ENCODE measurements around the gene SYNCRIP.

DNA sequence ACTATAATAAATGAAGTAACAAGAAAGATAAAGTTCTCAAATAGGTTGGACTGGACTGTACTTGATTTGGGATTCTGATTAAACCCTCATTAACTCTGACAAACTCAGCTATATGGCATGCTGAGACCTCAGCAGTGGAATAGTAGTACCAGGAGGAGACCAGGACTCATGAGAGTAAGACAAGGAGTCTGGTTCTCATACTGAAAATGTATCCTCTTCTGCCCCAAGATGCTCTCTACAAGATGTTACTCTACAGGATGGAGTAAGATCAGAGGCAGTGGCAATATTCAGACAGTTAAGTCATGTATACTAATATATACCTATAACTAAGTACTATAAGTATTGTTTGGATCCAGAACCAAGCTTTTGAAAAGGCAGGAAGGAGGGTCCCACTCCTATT, 31.9 kb upstream of the SYNCRIP start:
- TF ChIP-seq CTCF (IDR thresholded peaks at IDR 0.05; ENCODE audit: poor library complexity) = no peak
- no peak for TF ChIP-seq EZH2 (IDR thresholded peaks at IDR 0.05; ENCODE audit: borderline replicate concordance)
